ENCODE data around the gene PCYOX1L. TPM values are rescaled to one million over a fixed set of nuclear protein-coding genes. Genes with fewer than 3 reads are reported as not detected.

Gene PCYOX1L
- polyA plus RNA-seq, 2 of the 4 experiments (the other 2 are of a cell fraction), result 2.1 to 6.7 TPM

DNA sequence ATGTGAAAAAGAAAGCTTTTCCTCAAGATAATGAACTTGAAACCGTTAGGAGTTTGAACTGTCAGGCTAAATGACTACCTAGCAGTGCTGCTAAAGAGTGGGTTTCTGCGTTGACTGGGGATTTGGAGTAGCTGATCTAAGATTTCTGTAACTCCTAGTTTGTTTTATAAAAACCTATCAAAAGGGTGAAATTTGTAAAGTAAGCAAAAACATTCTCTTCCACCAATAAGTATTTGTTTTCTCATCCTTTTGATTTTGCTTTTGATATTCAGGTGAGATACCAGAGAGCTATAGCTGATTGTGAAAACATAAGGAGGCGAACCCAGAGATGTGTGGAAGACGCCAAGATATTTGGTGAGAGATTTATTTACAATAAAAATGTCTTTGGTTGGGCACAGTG, 8.5 kb upstream of the PCYOX1L start:
- ATAC-seq (no peak), FAIRE-seq (no peak), DNase-seq (ENCODE audit: low read depth in 1 of 2, low spot score in 1 of 2) (no peak)
- ChIA-PET POLR2A (no interaction called here), CTCF (interaction anchor here (0.8 to 15.1 kb wide), 7 partner anchors 9 to 36 kb away, joined by 3 to 158 read pairs (median 4); partner anchors contain the start of gene PCYOX1L)
- Histone ChIP-seq H3K4me1 (peaks cover 11% of the 10 kb centered on the region; the same call in 2 of the 3 replicates), H3K9me3 (no peaks in the 10 kb centered on the region), H3K4me3 (no peak overlapping the region), H3K4me2 (no peak overlapping the region), H3K27ac (no peak overlapping the region)
- 97% methylated on average over 4 of the region's 4 CpGs for WGBS (ENCODE audit: missing lambda C conversion rate)
- TF ChIP-seq MAFK (IDR thresholded peaks at IDR 0.05; ENCODE audit: partially characterized antibody) (peak; percentile 77), CEBPB (IDR thresholded peaks at IDR 0.05) (no peak)

DNA sequence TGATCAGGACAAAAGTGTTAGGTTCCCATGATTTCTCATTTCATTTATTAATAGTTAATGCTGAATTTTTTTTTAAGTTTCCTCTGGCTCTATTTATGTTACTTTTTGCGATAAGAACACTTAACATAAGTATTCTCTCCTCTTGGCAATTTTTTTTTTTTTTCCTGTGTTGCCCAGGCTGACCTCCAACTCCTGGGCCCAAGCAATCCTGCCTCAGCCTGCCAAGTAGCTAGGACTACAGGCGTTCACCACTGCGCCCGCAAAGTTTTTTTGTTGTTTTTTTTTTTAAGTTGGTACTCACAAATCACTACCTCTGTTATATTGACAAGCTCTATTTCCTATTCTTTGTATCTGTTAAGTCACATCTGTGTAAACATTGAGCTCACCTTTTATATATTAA, 5.7 kb upstream of the PCYOX1L start:
- 92% methylated on average over 4 of the region's 4 CpGs for WGBS (ENCODE audit: missing lambda C conversion rate)
- FAIRE-seq, result no peak

DNA sequence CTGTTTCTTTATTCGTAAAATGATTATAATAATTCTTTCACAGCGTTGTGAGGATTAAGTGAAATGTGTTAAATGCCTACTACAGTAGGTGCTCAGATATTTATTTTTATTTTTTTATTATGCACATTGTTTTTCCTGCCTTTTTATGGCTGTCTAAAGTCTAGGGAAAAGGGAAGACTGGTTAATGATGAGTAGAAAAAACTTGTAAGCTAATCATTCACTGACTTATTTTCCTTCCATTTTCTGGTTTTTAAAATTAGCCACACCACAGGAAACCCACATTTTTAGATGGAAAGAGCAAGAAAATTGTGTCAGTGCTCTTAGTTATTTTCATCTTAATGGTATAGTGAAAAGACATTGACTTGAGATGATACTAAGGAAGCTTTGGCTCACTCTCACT, 3.9 kb upstream of the PCYOX1L start:
- H3K4me1 ChIP-seq, result peaks cover 10% of the 10 kb centered on the region; the same call in 2 of the 3 replicates
- H3K4me3 ChIP-seq, result no peak overlapping the region
- POLR2A ChIA-PET, result interaction anchor here (1.8 kb wide), 1 partner anchor 9 kb away, joined by 8 read pairs; the partner anchor contains the start of gene GRPEL2
- no peak for TF ChIP-seq JUNB (IDR thresholded peaks at IDR 0.05)
- no peak for TF ChIP-seq HDAC2 (IDR thresholded peaks at IDR 0.05)
- no peak for TF ChIP-seq HEYL (CRISPR knock-in tag; IDR thresholded peaks at IDR 0.05)
- no peak for TF ChIP-seq HOXB13 (CRISPR knock-in tag; IDR thresholded peaks at IDR 0.05; ENCODE audit: low read depth)
- TF ChIP-seq FOXS1 (CRISPR knock-in tag; IDR thresholded peaks at IDR 0.05), result no peak
- TF ChIP-seq, protein P1, sequence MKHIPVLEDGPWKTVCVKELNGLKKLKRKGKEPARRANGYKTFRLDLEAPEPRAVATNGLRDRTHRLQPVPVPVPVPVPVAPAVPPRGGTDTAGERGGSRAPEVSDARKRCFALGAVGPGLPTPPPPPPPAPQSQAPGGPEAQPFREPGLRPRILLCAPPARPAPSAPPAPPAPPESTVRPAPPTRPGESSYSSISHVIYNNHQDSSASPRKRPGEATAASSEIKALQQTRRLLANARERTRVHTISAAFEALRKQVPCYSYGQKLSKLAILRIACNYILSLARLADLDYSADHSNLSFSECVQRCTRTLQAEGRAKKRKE (CRISPR knock-in tag; IDR thresholded peaks at IDR 0.05; ENCODE audit: low read depth), result no peak
- no peak for TF ChIP-seq RNF2 (IDR thresholded peaks at IDR 0.05; ENCODE audit: borderline replicate concordance, low read depth)
- TF ChIP-seq, protein P2, sequence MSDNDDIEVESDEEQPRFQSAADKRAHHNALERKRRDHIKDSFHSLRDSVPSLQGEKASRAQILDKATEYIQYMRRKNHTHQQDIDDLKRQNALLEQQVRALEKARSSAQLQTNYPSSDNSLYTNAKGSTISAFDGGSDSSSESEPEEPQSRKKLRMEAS (IDR thresholded peaks at IDR 0.05), result no peak
- TF ChIP-seq MAFK (IDR thresholded peaks at IDR 0.05; ENCODE audit: partially characterized antibody), result no peak
- no peak for TF ChIP-seq RAD21 (conservative IDR thresholded peaks at IDR 0.05 in 1 of 2, IDR thresholded peaks at IDR 0.05 in 1 of 2)
- TF ChIP-seq CHD2 (IDR thresholded peaks at IDR 0.05; ENCODE audit: low read length, partially characterized antibody), result no peak
- no peak for TF ChIP-seq KDM5A (IDR thresholded peaks at IDR 0.05)
- TF ChIP-seq TP53 (CRISPR knock-in tag; IDR thresholded peaks at IDR 0.05), result no peak
- no peak for TF ChIP-seq MYC (IDR thresholded peaks at IDR 0.05; ENCODE audit: borderline replicate concordance, low read length)
- no peak for TF ChIP-seq FOSB (CRISPR knock-in tag; IDR thresholded peaks at IDR 0.05)
- TF ChIP-seq, protein P3, sequence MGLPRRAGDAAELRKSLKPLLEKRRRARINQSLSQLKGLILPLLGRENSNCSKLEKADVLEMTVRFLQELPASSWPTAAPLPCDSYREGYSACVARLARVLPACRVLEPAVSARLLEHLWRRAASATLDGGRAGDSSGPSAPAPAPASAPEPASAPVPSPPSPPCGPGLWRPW (IDR thresholded peaks at IDR 0.05), result no peak
- no peak for TF ChIP-seq SMC3 (IDR thresholded peaks at IDR 0.05)
- TF ChIP-seq BHLHE40 (IDR thresholded peaks at IDR 0.05; ENCODE audit: low read depth, low read length), result no peak
- no peaks in the 10 kb centered on the region for H3K9me3 ChIP-seq
- no peak for ATAC-seq
- WGBS (ENCODE audit: missing lambda C conversion rate), result 86% methylated on average over 2 of the region's 2 CpGs
- no peak for FAIRE-seq
- CTCF ChIA-PET, result interaction anchor here (0.6 to 44.9 kb wide), 5 partner anchors 9 to 264 kb away, joined by 3 to 1709 read pairs (median 4); partner anchors contain the start of gene GRPEL2
- no peak overlapping the region for H3K27ac ChIP-seq
- no peak for DNase-seq (ENCODE audit: low read depth in 1 of 2, low spot score in 1 of 2)
- H3K4me2 ChIP-seq, result no peak overlapping the region

More for the DNA sequence above, 5.7 kb upstream of the PCYOX1L start:
- ChIA-PET POLR2A (interaction anchor here (0.7 kb wide), 1 partner anchor 186 kb away, joined by 3 read pairs; no protein-coding TSS in a partner anchor), CTCF (interaction anchor here (1.2 to 44.9 kb wide), 3 partner anchors 18 to 199 kb away, joined by 3 to 1709 read pairs (median 158); partner anchors contain the start of gene CSNK1A1)
- Histone ChIP-seq H3K4me2 (no peak overlapping the region), H3K27ac (no peak overlapping the region), H3K9me3 (no peaks in the 10 kb centered on the region), H3K4me1 (peaks cover 6% of the 10 kb centered on the region; the same call in 2 of the 3 replicates), H3K4me3 (no peak overlapping the region)
- TF ChIP-seq EP300 (IDR thresholded peaks at IDR 0.05), result no peak
- TF ChIP-seq, protein P4, sequence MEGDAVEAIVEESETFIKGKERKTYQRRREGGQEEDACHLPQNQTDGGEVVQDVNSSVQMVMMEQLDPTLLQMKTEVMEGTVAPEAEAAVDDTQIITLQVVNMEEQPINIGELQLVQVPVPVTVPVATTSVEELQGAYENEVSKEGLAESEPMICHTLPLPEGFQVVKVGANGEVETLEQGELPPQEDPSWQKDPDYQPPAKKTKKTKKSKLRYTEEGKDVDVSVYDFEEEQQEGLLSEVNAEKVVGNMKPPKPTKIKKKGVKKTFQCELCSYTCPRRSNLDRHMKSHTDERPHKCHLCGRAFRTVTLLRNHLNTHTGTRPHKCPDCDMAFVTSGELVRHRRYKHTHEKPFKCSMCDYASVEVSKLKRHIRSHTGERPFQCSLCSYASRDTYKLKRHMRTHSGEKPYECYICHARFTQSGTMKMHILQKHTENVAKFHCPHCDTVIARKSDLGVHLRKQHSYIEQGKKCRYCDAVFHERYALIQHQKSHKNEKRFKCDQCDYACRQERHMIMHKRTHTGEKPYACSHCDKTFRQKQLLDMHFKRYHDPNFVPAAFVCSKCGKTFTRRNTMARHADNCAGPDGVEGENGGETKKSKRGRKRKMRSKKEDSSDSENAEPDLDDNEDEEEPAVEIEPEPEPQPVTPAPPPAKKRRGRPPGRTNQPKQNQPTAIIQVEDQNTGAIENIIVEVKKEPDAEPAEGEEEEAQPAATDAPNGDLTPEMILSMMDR (IDR thresholded peaks at IDR 0.05), result no peak
- TF ChIP-seq, protein P5, sequence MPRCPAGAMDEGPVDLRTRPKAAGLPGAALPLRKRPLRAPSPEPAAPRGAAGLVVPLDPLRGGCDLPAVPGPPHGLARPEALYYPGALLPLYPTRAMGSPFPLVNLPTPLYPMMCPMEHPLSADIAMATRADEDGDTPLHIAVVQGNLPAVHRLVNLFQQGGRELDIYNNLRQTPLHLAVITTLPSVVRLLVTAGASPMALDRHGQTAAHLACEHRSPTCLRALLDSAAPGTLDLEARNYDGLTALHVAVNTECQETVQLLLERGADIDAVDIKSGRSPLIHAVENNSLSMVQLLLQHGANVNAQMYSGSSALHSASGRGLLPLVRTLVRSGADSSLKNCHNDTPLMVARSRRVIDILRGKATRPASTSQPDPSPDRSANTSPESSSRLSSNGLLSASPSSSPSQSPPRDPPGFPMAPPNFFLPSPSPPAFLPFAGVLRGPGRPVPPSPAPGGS (IDR thresholded peaks at IDR 0.05), result no peak
- no peak for TF ChIP-seq POLR2A (IDR thresholded peaks at IDR 0.05; ENCODE audit: low read length)
- DNase-seq (ENCODE audit: low read depth in 1 of 2, low spot score in 1 of 2) (no peak), ATAC-seq (no peak)
